ENCODE data around the gene RPL19. TPM values are rescaled to one million over a fixed set of nuclear protein-coding genes. Genes with fewer than 3 reads are reported as not detected.

The RPL19 gene
- total RNA-seq, 4 donors from 2014 or later, result 1,760 to 2,905 (median 2,361) TPM

- peaks cover 15 to 67% (median 40%) of the 10 kb centered on the region in 4 donors for H3K36me3 ChIP-seq
- intact Hi-C loops (cut with DNase I), result no loop called here
- H3K9me3 ChIP-seq, result no peaks in the 10 kb centered on the region
- H3K27ac ChIP-seq (replicated peaks in 1 of 4), result no peak overlapping the region
- no peaks in the 10 kb centered on the region for H3K27me3 ChIP-seq
- H3K4me3 ChIP-seq, result no peak overlapping the region
- H3K4me1 ChIP-seq, result no peaks in the 10 kb centered on the region
- DNase-seq (ENCODE audit: extremely low spot score), result no peak
- WGBS, result 70% methylated on average over 7 of the region's 7 CpGs
- TF ChIP-seq POLR2A (IDR thresholded peaks at IDR 0.05; ENCODE audit: low read depth), result no peak
- TF ChIP-seq POLR2AphosphoS5 (IDR thresholded peaks at IDR 0.05), result no peak
- TF ChIP-seq EP300 (IDR thresholded peaks at IDR 0.05), result no peak
Measured at GRCh38 chr17:39252788-39253460, 52.8 kb downstream of the RPL19 start.

Other genes with a start within 250 kb of the RPL19 start
- gene FBXO47, start 232.9 kb upstream of the RPL19 start, total RNA-seq, result under 1 TPM in 1 of 4 donors, not detected in 3; 0.26 TPM
- 10 to 100 TPM in 2 of 4 donors, 1 to 10 TPM in 2; 7.5 to 17.0 (median 11.0) TPM for gene PLXDC1, start 48.6 kb upstream of the RPL19 start, total RNA-seq
- gene ARL5C, start 34.1 kb upstream of the RPL19 start, total RNA-seq, result 1 to 10 TPM in 1 of 4 donors, not detected in 3; 1.7 TPM
- 1 to 10 TPM; 3.1 to 8.0 (median 5.4) TPM for gene CACNB1, start 2.6 kb upstream of the RPL19 start, total RNA-seq
- gene STAC2, start 25.7 kb downstream of the RPL19 start, total RNA-seq, result under 1 TPM in 2 of 4 donors, not detected in 2; 0.17 to 0.29 TPM
- gene FBXL20, start 201.3 kb downstream of the RPL19 start, total RNA-seq, result 10 to 100 TPM; 13.1 to 19.6 (median 17.2) TPM